Kidney epithelial cell (primary cell): ENCODE data around the gene PIP5KL1. TPM values are rescaled to one million over a fixed set of nuclear protein-coding genes. Genes with fewer than 3 reads are reported as not detected.

Source experiments
- DNase-seq: peaks from one replicate; pipeline ENCODE4 v3.0.0-alpha.2; 2010; ENCODE audit warnings: low read depth
- H3K27me3 ChIP-seq: 2 replicates; pipeline ENCODE4 v1.6.0; 2011; ENCODE audit warnings: low read length; ENCODE audit not compliant: control insufficient read depth, insufficient read depth
- H3K36me3 ChIP-seq: 2 replicates; pipeline ENCODE4 v1.5.1; 2011; ENCODE audit warnings: low read length; ENCODE audit not compliant: control insufficient read depth, insufficient read depth
- H3K4me3 ChIP-seq: 2 replicates; pipeline ENCODE4 v1.5.1; 2011; ENCODE audit warnings: low read depth, mild to moderate bottlenecking, control low read depth, low read length
- total RNA-seq: library from RNA; depleted of rRNA; stranded (reverse); fragments of >200 nt; gene quantifications from 2 replicates; pipeline ENCODE4 v1.2.3, GENCODE V29; 2015
- TF ChIP-seq, protein P1 (sequence below): IDR thresholded peaks from 2 replicates; pipeline ENCODE4 v1.5.1; 2011; ENCODE audit warnings: mild to moderate bottlenecking, moderate library complexity, low read length, control low read depth, inconsistent platforms; ENCODE audit not compliant: insufficient read depth, poor library complexity, severe bottlenecking

Gene PIP5KL1
- total RNA-seq, 1 donor from 2014 or later, result 3.6 TPM

DNA sequence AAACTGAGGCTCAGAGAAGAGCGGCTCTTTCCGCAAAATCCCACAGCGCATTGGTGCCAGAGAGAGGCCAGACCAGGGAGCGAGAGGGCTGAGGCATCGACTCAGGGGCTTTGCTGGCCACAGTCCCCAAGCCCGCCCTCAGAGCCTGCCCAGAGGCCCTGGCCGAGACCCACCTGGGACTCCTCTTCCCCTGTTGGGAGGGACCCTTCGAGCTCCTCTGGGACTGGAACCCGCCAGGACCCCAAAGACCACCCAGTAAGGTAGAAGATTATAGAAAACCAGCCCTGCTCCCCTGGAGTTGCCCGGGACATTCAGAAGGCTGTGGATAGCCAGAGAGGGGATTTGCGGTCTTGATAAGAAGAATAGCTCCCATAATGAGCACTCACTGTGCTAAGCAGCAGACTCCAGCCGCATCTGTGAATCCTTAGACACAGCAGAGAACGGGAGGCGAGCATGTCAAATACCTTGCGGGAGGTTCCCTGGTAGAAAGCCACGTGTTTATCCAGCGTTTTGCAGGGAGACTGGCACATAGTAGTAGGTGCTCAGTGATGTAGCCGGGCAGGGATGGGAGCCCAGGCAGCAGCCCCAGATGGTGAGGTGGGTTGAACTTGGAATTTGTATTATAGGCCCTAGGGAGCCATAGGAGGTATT is 52.5 kb downstream of the PIP5KL1 start:
- no peak for DNase-seq
- Histone ChIP-seq H3K4me3 (peak overlapping the region; percentile 45), H3K36me3 (no peaks in the 10 kb centered on the region), H3K27me3 (no peaks in the 10 kb centered on the region)
- TF ChIP-seq, protein P1, sequence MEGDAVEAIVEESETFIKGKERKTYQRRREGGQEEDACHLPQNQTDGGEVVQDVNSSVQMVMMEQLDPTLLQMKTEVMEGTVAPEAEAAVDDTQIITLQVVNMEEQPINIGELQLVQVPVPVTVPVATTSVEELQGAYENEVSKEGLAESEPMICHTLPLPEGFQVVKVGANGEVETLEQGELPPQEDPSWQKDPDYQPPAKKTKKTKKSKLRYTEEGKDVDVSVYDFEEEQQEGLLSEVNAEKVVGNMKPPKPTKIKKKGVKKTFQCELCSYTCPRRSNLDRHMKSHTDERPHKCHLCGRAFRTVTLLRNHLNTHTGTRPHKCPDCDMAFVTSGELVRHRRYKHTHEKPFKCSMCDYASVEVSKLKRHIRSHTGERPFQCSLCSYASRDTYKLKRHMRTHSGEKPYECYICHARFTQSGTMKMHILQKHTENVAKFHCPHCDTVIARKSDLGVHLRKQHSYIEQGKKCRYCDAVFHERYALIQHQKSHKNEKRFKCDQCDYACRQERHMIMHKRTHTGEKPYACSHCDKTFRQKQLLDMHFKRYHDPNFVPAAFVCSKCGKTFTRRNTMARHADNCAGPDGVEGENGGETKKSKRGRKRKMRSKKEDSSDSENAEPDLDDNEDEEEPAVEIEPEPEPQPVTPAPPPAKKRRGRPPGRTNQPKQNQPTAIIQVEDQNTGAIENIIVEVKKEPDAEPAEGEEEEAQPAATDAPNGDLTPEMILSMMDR, result no peak

DNA sequence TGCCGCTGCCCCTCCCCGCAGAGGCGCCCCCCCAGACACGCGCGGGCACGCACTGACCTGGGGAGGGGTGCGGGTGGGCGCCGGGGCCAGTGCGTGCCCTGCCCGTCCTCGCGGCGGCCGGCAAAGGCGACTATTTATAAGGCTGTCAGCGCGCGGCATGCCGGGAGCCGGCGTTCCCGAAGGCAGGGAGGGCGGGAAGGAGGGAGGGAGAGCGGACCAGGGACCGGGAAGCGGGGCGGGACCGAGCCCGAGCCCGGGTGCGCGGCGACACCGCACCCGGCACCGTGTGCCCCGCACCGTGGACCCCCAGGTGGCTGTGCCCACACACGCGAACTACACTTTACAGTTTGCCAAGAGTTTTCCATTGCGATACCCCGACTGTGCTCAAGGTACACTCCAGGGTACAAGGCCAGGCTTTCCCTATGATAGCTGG is 53.0 kb downstream of the PIP5KL1 start, which contains the start of gene AK1:
AK1 (minus strand) TSS at position 110 of the 433 bp plus-strand sequence. CDS start 3,058 bp downstream, outside the sequence.
- H3K36me3 ChIP-seq, result no peaks in the 10 kb centered on the region
- H3K27me3 ChIP-seq, result no peaks in the 10 kb centered on the region
- TF ChIP-seq, protein P1, result no peak
- peak within 1 kb of the TSS; percentile 45 for H3K4me3 ChIP-seq
- no peak for DNase-seq

DNA sequence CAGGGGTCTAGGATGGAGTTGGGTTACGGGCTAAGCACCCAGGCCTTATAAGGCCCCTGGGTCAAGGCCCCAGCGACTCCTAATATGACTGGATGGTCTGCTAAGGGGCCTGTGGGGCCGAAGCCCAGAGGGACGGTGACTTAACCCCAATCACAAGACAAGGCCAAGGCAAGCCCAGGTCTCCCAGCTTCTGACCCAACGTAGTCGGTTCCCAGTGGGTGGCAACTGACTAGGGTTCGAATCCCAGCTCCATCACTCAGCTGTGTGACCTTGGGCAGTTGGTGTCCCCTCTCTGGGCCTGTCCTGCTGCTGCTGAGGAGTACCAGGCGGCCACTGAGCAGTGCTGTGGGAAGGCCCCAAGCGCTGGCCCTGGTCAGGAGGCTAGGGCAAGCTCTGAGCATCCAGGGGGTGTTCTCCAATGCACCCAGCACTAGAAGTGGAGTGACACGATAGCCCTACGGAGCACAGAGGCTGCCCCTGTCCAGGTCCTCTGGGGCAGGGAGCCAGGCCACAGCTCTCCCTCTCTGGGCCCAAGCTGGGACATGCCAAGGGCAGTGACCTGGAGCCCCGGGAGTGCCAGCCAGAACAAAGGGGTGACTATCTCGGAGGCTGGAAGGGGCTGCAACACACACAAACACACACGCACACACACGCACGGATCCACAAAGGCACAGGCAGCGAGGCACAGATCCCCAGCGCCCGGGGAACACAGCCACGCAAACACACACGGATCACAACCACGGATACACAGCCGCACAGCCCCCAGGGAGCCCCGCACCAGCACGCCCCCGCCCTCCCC is 53.6 kb downstream of the PIP5KL1 start:
- no peak for DNase-seq
- TF ChIP-seq, protein P1, result no peak
- peak overlapping the region; percentile 45 for H3K4me3 ChIP-seq

DNA sequence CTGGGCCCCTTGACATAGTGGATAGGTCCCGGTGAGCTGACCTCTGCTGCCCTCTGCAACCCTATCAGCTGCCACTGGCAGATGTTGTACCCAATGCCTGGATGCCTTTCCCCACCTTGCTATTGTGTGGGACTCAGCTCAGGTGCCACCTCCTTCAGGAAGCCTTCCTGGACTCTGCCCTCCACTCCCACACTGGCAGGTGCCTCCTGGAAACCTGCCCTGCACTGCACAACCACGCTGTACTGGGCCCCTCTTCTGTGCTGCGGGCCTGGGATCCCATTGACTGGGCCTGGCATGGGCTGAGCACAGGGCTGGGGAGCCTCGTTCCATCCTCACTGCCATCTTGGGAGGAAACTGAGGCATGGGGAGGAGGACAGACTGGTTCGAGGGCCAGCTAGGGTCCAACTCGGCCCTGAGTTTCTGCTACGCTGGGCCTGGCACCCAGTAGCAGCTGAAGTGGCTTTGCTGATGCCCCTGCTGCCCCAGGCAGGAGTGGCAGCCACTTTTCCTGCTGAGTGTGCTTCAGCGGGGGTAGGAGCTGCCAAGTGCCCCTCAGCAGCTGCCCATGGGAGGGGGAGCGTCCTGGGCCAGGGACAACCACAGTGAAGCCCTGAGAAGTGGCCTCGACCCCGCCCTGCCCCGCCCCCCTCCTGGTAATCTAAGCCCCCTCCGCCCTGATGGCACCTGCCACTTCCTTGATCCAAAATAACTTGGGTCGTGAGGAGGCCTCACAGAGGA is 54.4 kb downstream of the PIP5KL1 start:
- TF ChIP-seq, protein P1, result no peak
- no peaks in the 10 kb centered on the region for H3K36me3 ChIP-seq
- no peaks in the 10 kb centered on the region for H3K27me3 ChIP-seq
- no peak overlapping the region for H3K4me3 ChIP-seq
- DNase-seq, result no peak

More for the DNA sequence above, 53.6 kb downstream of the PIP5KL1 start:
- no peaks in the 10 kb centered on the region for H3K36me3 ChIP-seq
- no peaks in the 10 kb centered on the region for H3K27me3 ChIP-seq

DNA sequence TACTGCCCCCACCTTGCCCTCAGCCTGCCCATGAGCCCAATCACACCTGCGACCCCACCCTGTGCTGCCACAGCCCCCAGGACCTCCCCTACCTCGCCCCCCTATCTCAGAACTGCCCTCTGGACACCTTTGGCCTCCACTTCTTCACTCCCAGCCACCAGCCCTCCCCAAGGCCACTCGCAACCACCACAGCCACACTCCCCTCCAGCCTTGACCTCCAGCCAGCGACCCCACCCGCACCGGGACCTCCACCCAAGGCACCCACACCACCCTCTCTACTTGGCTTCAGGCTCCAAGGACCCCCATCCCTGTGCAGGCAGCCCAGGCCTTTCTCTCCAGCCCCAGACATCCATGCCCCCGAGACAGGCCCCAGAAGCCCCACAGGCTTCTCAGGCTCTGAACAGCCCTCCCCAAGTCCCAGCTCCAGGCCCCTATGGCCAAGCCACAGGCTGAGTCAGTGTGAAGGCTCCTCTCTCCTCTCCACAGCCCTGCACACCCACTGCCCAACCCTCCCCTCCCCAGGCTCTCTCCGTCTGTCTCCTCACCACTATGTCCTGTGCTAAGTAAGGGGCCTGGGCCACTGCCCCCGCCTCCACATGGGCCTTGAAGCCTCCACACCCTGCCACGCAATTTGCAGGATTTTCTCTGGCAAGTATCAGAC is 55.1 kb downstream of the PIP5KL1 start:
- H3K27me3 ChIP-seq, result no peaks in the 10 kb centered on the region
- DNase-seq, result no peak
- no peaks in the 10 kb centered on the region for H3K36me3 ChIP-seq
- TF ChIP-seq, protein P1, result no peak
- no peak overlapping the region for H3K4me3 ChIP-seq
